HL-60 (cell line): ENCODE results near the gene ALOXE3.

Source experiments
- DNase-seq, 2 experiments: peaks; one replicate each; pipeline ENCODE4 v3.0.0-alpha.2; 2010 to 2020; ENCODE audit warnings: low read depth in 1 of 2, low spot score in 1 of 2
- H3K27ac ChIP-seq: fragments of 250-450 bp; sonication (Bioruptor Pico); replicated peaks from 2 replicates; pipeline ENCODE4 v1.5.1; 2020; ENCODE audit warnings: mild to moderate bottlenecking, moderate library complexity
- H3K27me3 ChIP-seq: fragments of 250-450 bp; sonication (Bioruptor Pico); 2 replicates; pipeline ENCODE4 v1.5.1; 2021; ENCODE audit warnings: mild to moderate bottlenecking, moderate library complexity; ENCODE audit not compliant: insufficient read depth, poor library complexity, severe bottlenecking
- H3K4me3 ChIP-seq: replicated peaks from 2 replicates; pipeline ENCODE4 v1.5.1; 2011; ENCODE audit warnings: mild to moderate bottlenecking, control low read depth, low read length; ENCODE audit not compliant: insufficient read depth
- CTCF ChIP-seq: IDR thresholded peaks from one replicate; pipeline ENCODE4 v1.5.1; 2011; ENCODE audit warnings: low read length, control low read depth, inconsistent platforms; ENCODE audit not compliant: insufficient read depth
- GABPA ChIP-seq: IDR thresholded peaks from 2 replicates; pipeline ENCODE4 v1.6.1; 2012; ENCODE audit warnings: low read depth
- POLR2AphosphoS5 ChIP-seq: IDR thresholded peaks from 2 replicates; pipeline ENCODE4 v1.6.1; 2012; ENCODE audit warnings: low read depth
- SPI1 ChIP-seq: IDR thresholded peaks from 2 replicates; pipeline ENCODE4 v1.6.1; 2012; ENCODE audit warnings: low read depth, mild to moderate bottlenecking, borderline replicate concordance
- TF ChIP-seq, protein P1 (sequence below): IDR thresholded peaks from 2 replicates; pipeline ENCODE4 v1.6.1; 2012; ENCODE audit warnings: low read depth; ENCODE audit not compliant: insufficient replicate concordance

ALOXE3 gene

GRCh38 chr17:8152112-8152775 lies 33.9 kb upstream of the ALOXE3 start, which contains the start of gene PER1:
Gene PER1 (minus strand): TSS chr17:8152404. CDS start chr17:8150706, 1,698 bp downstream.
- TF ChIP-seq SPI1 = no peak
- TF ChIP-seq POLR2AphosphoS5 = no peak
- TF ChIP-seq, protein P1, sequence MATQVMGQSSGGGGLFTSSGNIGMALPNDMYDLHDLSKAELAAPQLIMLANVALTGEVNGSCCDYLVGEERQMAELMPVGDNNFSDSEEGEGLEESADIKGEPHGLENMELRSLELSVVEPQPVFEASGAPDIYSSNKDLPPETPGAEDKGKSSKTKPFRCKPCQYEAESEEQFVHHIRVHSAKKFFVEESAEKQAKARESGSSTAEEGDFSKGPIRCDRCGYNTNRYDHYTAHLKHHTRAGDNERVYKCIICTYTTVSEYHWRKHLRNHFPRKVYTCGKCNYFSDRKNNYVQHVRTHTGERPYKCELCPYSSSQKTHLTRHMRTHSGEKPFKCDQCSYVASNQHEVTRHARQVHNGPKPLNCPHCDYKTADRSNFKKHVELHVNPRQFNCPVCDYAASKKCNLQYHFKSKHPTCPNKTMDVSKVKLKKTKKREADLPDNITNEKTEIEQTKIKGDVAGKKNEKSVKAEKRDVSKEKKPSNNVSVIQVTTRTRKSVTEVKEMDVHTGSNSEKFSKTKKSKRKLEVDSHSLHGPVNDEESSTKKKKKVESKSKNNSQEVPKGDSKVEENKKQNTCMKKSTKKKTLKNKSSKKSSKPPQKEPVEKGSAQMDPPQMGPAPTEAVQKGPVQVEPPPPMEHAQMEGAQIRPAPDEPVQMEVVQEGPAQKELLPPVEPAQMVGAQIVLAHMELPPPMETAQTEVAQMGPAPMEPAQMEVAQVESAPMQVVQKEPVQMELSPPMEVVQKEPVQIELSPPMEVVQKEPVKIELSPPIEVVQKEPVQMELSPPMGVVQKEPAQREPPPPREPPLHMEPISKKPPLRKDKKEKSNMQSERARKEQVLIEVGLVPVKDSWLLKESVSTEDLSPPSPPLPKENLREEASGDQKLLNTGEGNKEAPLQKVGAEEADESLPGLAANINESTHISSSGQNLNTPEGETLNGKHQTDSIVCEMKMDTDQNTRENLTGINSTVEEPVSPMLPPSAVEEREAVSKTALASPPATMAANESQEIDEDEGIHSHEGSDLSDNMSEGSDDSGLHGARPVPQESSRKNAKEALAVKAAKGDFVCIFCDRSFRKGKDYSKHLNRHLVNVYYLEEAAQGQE = no peak
- TF ChIP-seq GABPA = no peak
- TF ChIP-seq CTCF = no peak
- H3K27ac ChIP-seq = peak within 1 kb of the TSS; percentile 56
- DNase-seq = peak; percentile 82 to 88
- H3K4me3 ChIP-seq = peak within 1 kb of the TSS; percentile 49
- H3K27me3 ChIP-seq = no peaks in the 10 kb centered on the region

DNA sequence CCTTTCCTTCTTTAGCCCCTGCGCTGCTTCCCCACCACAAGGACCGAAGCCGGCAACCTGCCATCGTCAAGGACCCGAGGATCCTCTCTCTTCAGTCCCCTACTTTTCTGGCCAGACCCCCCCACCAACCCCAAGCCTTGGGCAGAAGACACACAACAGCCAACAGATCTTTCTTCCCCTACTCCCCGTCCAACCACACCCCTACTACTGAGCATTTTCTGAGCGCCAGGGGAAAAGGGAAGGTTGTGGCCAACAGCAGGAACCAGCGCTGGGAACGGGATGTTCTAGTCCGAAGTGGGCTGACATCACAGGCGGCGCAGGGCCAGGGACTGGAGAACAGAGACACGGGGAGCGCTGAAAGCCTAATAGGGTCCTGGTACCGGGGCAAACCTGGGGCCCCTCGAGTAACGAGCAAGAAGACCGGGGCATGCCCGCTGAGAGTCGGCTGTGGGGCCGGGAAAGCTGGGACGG lies 33.4 kb upstream of the ALOXE3 start:
- H3K27ac ChIP-seq = peak overlapping the region; percentile 56
- DNase-seq = peak in 1 of 2 experiments; percentile 45

GRCh38 chr17:8151120-8151640 lies 32.9 kb upstream of the ALOXE3 start:
- peak overlapping the region; percentile 49 for H3K4me3 ChIP-seq
- peak in 1 of 2 experiments; percentile 51 for DNase-seq
- TF ChIP-seq GABPA = no peak
- TF ChIP-seq, protein P1 = no peak
- no peak for TF ChIP-seq CTCF
- TF ChIP-seq POLR2AphosphoS5 = no peak
- no peak for TF ChIP-seq SPI1
- no peaks in the 10 kb centered on the region for H3K27me3 ChIP-seq
- H3K27ac ChIP-seq = peak overlapping the region; percentile 56

More for the DNA sequence above, 33.4 kb upstream of the ALOXE3 start:
- H3K27me3 ChIP-seq = no peaks in the 10 kb centered on the region
- H3K4me3 ChIP-seq = peak overlapping the region; percentile 49
- TF ChIP-seq, protein P1 = no peak
- TF ChIP-seq POLR2AphosphoS5 (no peak), GABPA (no peak), SPI1 (no peak), CTCF (no peak)
